Measurements from ENCODE around the gene STAB2. TPM values are rescaled to one million over a fixed set of nuclear protein-coding genes. Genes with fewer than 3 reads are reported as not detected.

Gene STAB2
- polyA plus RNA-seq, 1 donor from 2014 or later, result not detected

GRCh38 chr12:103751600-103751999 lies 164.5 kb downstream of the STAB2 start:
- no peaks in the 10 kb centered on the region for H4K20me1 ChIP-seq (ENCODE audit: insufficient read depth)
- H3K9ac ChIP-seq (ENCODE audit: low read length), result no peak overlapping the region
- no peak for TF ChIP-seq SMC3 (conservative IDR thresholded peaks at IDR 0.05; ENCODE audit: poor library complexity)
- TF ChIP-seq EP300 (conservative IDR thresholded peaks at IDR 0.05; ENCODE audit: poor library complexity, severe bottlenecking), result no peak
- TF ChIP-seq, protein P1, sequence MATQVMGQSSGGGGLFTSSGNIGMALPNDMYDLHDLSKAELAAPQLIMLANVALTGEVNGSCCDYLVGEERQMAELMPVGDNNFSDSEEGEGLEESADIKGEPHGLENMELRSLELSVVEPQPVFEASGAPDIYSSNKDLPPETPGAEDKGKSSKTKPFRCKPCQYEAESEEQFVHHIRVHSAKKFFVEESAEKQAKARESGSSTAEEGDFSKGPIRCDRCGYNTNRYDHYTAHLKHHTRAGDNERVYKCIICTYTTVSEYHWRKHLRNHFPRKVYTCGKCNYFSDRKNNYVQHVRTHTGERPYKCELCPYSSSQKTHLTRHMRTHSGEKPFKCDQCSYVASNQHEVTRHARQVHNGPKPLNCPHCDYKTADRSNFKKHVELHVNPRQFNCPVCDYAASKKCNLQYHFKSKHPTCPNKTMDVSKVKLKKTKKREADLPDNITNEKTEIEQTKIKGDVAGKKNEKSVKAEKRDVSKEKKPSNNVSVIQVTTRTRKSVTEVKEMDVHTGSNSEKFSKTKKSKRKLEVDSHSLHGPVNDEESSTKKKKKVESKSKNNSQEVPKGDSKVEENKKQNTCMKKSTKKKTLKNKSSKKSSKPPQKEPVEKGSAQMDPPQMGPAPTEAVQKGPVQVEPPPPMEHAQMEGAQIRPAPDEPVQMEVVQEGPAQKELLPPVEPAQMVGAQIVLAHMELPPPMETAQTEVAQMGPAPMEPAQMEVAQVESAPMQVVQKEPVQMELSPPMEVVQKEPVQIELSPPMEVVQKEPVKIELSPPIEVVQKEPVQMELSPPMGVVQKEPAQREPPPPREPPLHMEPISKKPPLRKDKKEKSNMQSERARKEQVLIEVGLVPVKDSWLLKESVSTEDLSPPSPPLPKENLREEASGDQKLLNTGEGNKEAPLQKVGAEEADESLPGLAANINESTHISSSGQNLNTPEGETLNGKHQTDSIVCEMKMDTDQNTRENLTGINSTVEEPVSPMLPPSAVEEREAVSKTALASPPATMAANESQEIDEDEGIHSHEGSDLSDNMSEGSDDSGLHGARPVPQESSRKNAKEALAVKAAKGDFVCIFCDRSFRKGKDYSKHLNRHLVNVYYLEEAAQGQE (IDR thresholded peaks at IDR 0.05; ENCODE audit: borderline replicate concordance), result no peak
- no peak for TF ChIP-seq TAF1 (IDR thresholded peaks at IDR 0.05; ENCODE audit: low read depth)
- no peak for TF ChIP-seq MXI1 (conservative IDR thresholded peaks at IDR 0.05; ENCODE audit: poor library complexity, severe bottlenecking)
- no peak for TF ChIP-seq RAD21 (conservative IDR thresholded peaks at IDR 0.05)
- TF ChIP-seq, protein P2, sequence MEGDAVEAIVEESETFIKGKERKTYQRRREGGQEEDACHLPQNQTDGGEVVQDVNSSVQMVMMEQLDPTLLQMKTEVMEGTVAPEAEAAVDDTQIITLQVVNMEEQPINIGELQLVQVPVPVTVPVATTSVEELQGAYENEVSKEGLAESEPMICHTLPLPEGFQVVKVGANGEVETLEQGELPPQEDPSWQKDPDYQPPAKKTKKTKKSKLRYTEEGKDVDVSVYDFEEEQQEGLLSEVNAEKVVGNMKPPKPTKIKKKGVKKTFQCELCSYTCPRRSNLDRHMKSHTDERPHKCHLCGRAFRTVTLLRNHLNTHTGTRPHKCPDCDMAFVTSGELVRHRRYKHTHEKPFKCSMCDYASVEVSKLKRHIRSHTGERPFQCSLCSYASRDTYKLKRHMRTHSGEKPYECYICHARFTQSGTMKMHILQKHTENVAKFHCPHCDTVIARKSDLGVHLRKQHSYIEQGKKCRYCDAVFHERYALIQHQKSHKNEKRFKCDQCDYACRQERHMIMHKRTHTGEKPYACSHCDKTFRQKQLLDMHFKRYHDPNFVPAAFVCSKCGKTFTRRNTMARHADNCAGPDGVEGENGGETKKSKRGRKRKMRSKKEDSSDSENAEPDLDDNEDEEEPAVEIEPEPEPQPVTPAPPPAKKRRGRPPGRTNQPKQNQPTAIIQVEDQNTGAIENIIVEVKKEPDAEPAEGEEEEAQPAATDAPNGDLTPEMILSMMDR (IDR thresholded peaks at IDR 0.05; ENCODE audit: poor library complexity, severe bottlenecking), result no peak
- no peak for TF ChIP-seq EZH2 (IDR thresholded peaks at IDR 0.05; ENCODE audit: borderline replicate concordance, insufficient read depth, low read length, poor library complexity, severe bottlenecking)
- TF ChIP-seq POLR2AphosphoS5 (IDR thresholded peaks at IDR 0.05), result no peak

GRCh38 chr12:103755425-103755824 lies 168.4 kb downstream of the STAB2 start:
- no peak overlapping the region for H3K4me3 ChIP-seq (ENCODE audit: low read length)
- no peak overlapping the region for H3K4me2 ChIP-seq (ENCODE audit: low read length)
- no peaks in the 10 kb centered on the region for H4K20me1 ChIP-seq (ENCODE audit: insufficient read depth)
- no peaks in the 10 kb centered on the region for H3K79me2 ChIP-seq (replicated peaks; ENCODE audit: insufficient read depth, low read length)
- no peak overlapping the region for H3K27ac ChIP-seq (ENCODE audit: low read length)
- no peaks in the 10 kb centered on the region for H3K9me2 ChIP-seq (ENCODE audit: insufficient read depth, low read length)
- no peaks in the 10 kb centered on the region for H3K36me3 ChIP-seq (ENCODE audit: insufficient read depth, low read length)
- H3F3A ChIP-seq (ENCODE audit: insufficient read depth, low read length, poor library complexity, severe bottlenecking), result no peaks in the 10 kb centered on the region
- no peak overlapping the region for H3K9ac ChIP-seq (ENCODE audit: low read length)
- no peaks in the 10 kb centered on the region for H3K27me3 ChIP-seq (ENCODE audit: insufficient read depth, low read depth, low read length)
- TF ChIP-seq EZH2 (IDR thresholded peaks at IDR 0.05; ENCODE audit: borderline replicate concordance, insufficient read depth, low read length, poor library complexity, severe bottlenecking), result no peak
- TF ChIP-seq, protein P1 (IDR thresholded peaks at IDR 0.05; ENCODE audit: borderline replicate concordance), result no peak
- no peak for TF ChIP-seq POLR2AphosphoS5 (IDR thresholded peaks at IDR 0.05)
- TF ChIP-seq, protein P2 (IDR thresholded peaks at IDR 0.05; ENCODE audit: poor library complexity, severe bottlenecking), result no peak
- no peak for TF ChIP-seq EP300 (conservative IDR thresholded peaks at IDR 0.05; ENCODE audit: poor library complexity, severe bottlenecking)
- no peak for TF ChIP-seq RAD21 (conservative IDR thresholded peaks at IDR 0.05)
- TF ChIP-seq SMC3 (conservative IDR thresholded peaks at IDR 0.05; ENCODE audit: poor library complexity), result no peak
- TF ChIP-seq TAF1 (IDR thresholded peaks at IDR 0.05; ENCODE audit: low read depth), result no peak
- TF ChIP-seq MXI1 (conservative IDR thresholded peaks at IDR 0.05; ENCODE audit: poor library complexity, severe bottlenecking), result no peak
- H2AFZ ChIP-seq (ENCODE audit: low read depth, low read length), result no peak overlapping the region
- H3K9me3 ChIP-seq (ENCODE audit: low read length), result no peaks in the 10 kb centered on the region

More at GRCh38 chr12:103751600-103751999, 164.5 kb downstream of the STAB2 start:
- Histone ChIP-seq H3K4me2 (ENCODE audit: low read length) (no peak overlapping the region), H3K79me2 (replicated peaks; ENCODE audit: insufficient read depth, low read length) (no peaks in the 10 kb centered on the region), H3K4me3 (ENCODE audit: low read length) (no peak overlapping the region), H2AFZ (ENCODE audit: low read depth, low read length) (no peak overlapping the region), H3K27me3 (ENCODE audit: insufficient read depth, low read depth, low read length) (no peaks in the 10 kb centered on the region), H3F3A (ENCODE audit: insufficient read depth, low read length, poor library complexity, severe bottlenecking) (no peaks in the 10 kb centered on the region), H3K9me3 (ENCODE audit: low read length) (no peaks in the 10 kb centered on the region), H3K36me3 (ENCODE audit: insufficient read depth, low read length) (no peaks in the 10 kb centered on the region), H3K9me2 (ENCODE audit: insufficient read depth, low read length) (no peaks in the 10 kb centered on the region), H3K27ac (ENCODE audit: low read length) (no peak overlapping the region)

Measured in neural cell (in vitro differentiated cells).